IMR-90 (cell line): ENCODE measurements around the gene SMCP. TPM values are rescaled to one million over a fixed set of nuclear protein-coding genes. Genes with fewer than 3 reads are reported as not detected.

ENCODE experiments used
- ATAC-seq: fragments of 200-7000 bp; cut with Tn5 transposase; 2 replicates; pipeline ENCODE4 v1.9.1; 2020; ENCODE audit warnings: low read depth, mild to moderate bottlenecking, moderate library complexity
- BruUV-seq: library from RNA; stranded (reverse); fragments of 400-500 nt; replicated peaks from 2 replicates; lab custom pipeline; 2021; lab: Mats Ljungman, UMichigan
- CTCF ChIA-PET: fragments of 300-600 bp; formaldehyde crosslinking; extraction: SDS; loops from one replicate; lab custom pipeline; 2021; ENCODE audit warnings: antibody characterized with exemption; lab: Yijun Ruan, JAX
- POLR2A ChIA-PET: fragments of 300-600 bp; sonication (Branson Sonifier 250); formaldehyde crosslinking; loops from one replicate; lab custom pipeline; 2022; ENCODE audit warnings: antibody characterized with exemption; ENCODE audit not compliant: unreplicated experiment; lab: Charles Lee
- DNase-seq: peaks from one replicate; pipeline ENCODE4 v3.0.0; 2013
- H2AFZ ChIP-seq: replicated peaks from 2 replicates; pipeline ENCODE3; 2013; ENCODE audit warnings: low read length, mild to moderate bottlenecking; ENCODE audit not compliant: poor library complexity
- H2AK5ac ChIP-seq: 2 replicates; pipeline ENCODE4 v1.6.1; 2013; ENCODE audit warnings: low read depth, low read length, inconsistent platforms
- H2AK9ac ChIP-seq: replicated peaks from 2 replicates; pipeline ENCODE3; 2013; ENCODE audit warnings: mild to moderate bottlenecking, low read depth, low read length, moderate library complexity; ENCODE audit not compliant: poor library complexity
- H2BK120ac ChIP-seq: 2 replicates; pipeline ENCODE4 v1.6.1; 2013; ENCODE audit warnings: low read depth, low read length, inconsistent platforms
- H2BK15ac ChIP-seq: 3 replicates; pipeline ENCODE4 v1.6.1; 2013; ENCODE audit warnings: low read depth, low read length, inconsistent platforms
- H2BK20ac ChIP-seq: 2 replicates; pipeline ENCODE4 v1.6.1; 2013; ENCODE audit warnings: low read depth, mild to moderate bottlenecking, inconsistent platforms, low read length, moderate library complexity
- H2BK5ac ChIP-seq: 2 replicates; pipeline ENCODE4 v1.6.1; 2013; ENCODE audit warnings: mild to moderate bottlenecking, low read depth, low read length, inconsistent platforms; ENCODE audit not compliant: poor library complexity, severe bottlenecking
- H3K14ac ChIP-seq: replicated peaks from 2 replicates; pipeline ENCODE4 v1.6.1; 2013; ENCODE audit warnings: low read depth, low read length, inconsistent platforms
- H3K18ac ChIP-seq: 2 replicates; pipeline ENCODE4 v1.6.1; 2013; ENCODE audit warnings: low read depth, low read length, control low read depth
- H3K23ac ChIP-seq: 2 replicates; pipeline ENCODE4 v1.6.1; 2013; ENCODE audit warnings: low read depth, low read length, inconsistent platforms
- H3K27ac ChIP-seq: 2 replicates; pipeline ENCODE4 v1.5.1; 2013; ENCODE audit warnings: mild to moderate bottlenecking, control low read depth, low read length; ENCODE audit not compliant: insufficient read depth
- H3K27me3 ChIP-seq: 2 replicates; pipeline ENCODE4 v1.6.1; 2013; ENCODE audit warnings: low read length; ENCODE audit not compliant: control insufficient read depth, insufficient read depth
- H3K36me3 ChIP-seq: 2 replicates; pipeline ENCODE4 v1.6.1; 2013; ENCODE audit warnings: low read length, mixed read lengths; ENCODE audit not compliant: control insufficient read depth, insufficient read depth
- H3K4ac ChIP-seq: 2 replicates; pipeline ENCODE4 v1.6.1; 2013; ENCODE audit warnings: low read depth, low read length, inconsistent platforms
- H3K4me1 ChIP-seq: 2 replicates; pipeline ENCODE4 v1.6.1; 2013; ENCODE audit warnings: low read length, mixed read lengths; ENCODE audit not compliant: control insufficient read depth, insufficient read depth
- H3K4me2 ChIP-seq: 2 replicates; pipeline ENCODE4 v1.6.1; 2013; ENCODE audit warnings: low read depth, mild to moderate bottlenecking, control low read depth, low read length, moderate library complexity
- H3K4me3 ChIP-seq: 2 replicates; pipeline ENCODE4 v1.5.1; 2013; ENCODE audit warnings: low read depth, mild to moderate bottlenecking, control low read depth, low read length, moderate library complexity; ENCODE audit not compliant: insufficient read depth
- H3K56ac ChIP-seq: 2 replicates; pipeline ENCODE4 v1.6.1; 2013; ENCODE audit warnings: low read length, inconsistent platforms; ENCODE audit not compliant: insufficient read depth; ENCODE audit errors: extremely low read depth
- H3K79me1 ChIP-seq, 2 experiments: 2 replicates each; pipeline ENCODE4 v1.6.1; 2013; ENCODE audit warnings: low read length in 2 of 2, inconsistent platforms in 1 of 2, low read depth in 1 of 2
- H3K9ac ChIP-seq: 2 replicates; pipeline ENCODE4 v1.6.1; 2013; ENCODE audit warnings: low read depth, low read length, control low read depth
- H3K9me1 ChIP-seq: 2 replicates; pipeline ENCODE4 v1.6.1; 2013; ENCODE audit warnings: low read length, inconsistent platforms; ENCODE audit not compliant: insufficient read depth
- H3K9me3 ChIP-seq: 2 replicates; pipeline ENCODE4 v1.6.1; 2013; ENCODE audit warnings: low read length; ENCODE audit not compliant: control insufficient read depth, insufficient read depth
- H4K20me1 ChIP-seq: 2 replicates; pipeline ENCODE4 v1.6.1; 2013; ENCODE audit warnings: low read length, inconsistent platforms; ENCODE audit not compliant: insufficient read depth
- H4K5ac ChIP-seq: 2 replicates; pipeline ENCODE4 v1.6.1; 2013; ENCODE audit warnings: mild to moderate bottlenecking, low read depth, low read length, control low read depth
- H4K8ac ChIP-seq, 2 experiments: 2 replicates each; pipeline ENCODE4 v1.6.1; 2013; ENCODE audit warnings: low read depth in 2 of 2, low read length in 2 of 2, control low read depth in 1 of 2, inconsistent platforms in 1 of 2
- H4K91ac ChIP-seq: 2 replicates; pipeline ENCODE4 v1.6.1; 2013; ENCODE audit warnings: low read depth, low read length, inconsistent platforms; ENCODE audit not compliant: insufficient read depth
- BHLHE40 ChIP-seq: fragments of 150-350 bp; IDR thresholded peaks from 2 replicates; pipeline ENCODE4 v1.6.1; 2016; ENCODE audit warnings: mild to moderate bottlenecking, low read depth, low read length
- CEBPB ChIP-seq: IDR thresholded peaks from 2 replicates; pipeline ENCODE4 v1.6.1; 2012; ENCODE audit warnings: low read depth, low read length, improper control_type of control experiment
- CHD1 ChIP-seq: IDR thresholded peaks from 2 replicates; pipeline ENCODE4 v1.6.1; 2012; ENCODE audit warnings: low read depth, low read length, improper control_type of control experiment
- CTCF ChIP-seq: conservative IDR thresholded peaks from 2 replicates; pipeline ENCODE4 v1.5.1; 2012; ENCODE audit warnings: mild to moderate bottlenecking, low read depth, low read length, improper control_type of control experiment
- ELK1 ChIP-seq: fragments of 150-350 bp; IDR thresholded peaks from 2 replicates; pipeline ENCODE4 v1.6.1; 2016; ENCODE audit warnings: low read depth, mild to moderate bottlenecking, low read length, moderate library complexity, borderline replicate concordance
- FOS ChIP-seq: fragments of 150-350 bp; IDR thresholded peaks from 2 replicates; pipeline ENCODE4 v1.6.1; 2016; ENCODE audit warnings: low read depth, low read length
- MAFK ChIP-seq: IDR thresholded peaks from 2 replicates; pipeline ENCODE4 v1.6.1; 2012; ENCODE audit warnings: low read depth, low read length, improper control_type of control experiment
- MAZ ChIP-seq: IDR thresholded peaks from 2 replicates; pipeline ENCODE4 v1.6.1; 2012; ENCODE audit warnings: low read depth, mild to moderate bottlenecking, low read length, improper control_type of control experiment, moderate library complexity, borderline replicate concordance
- MXI1 ChIP-seq: IDR thresholded peaks from 2 replicates; pipeline ENCODE4 v1.6.1; 2012; ENCODE audit warnings: low read depth, mild to moderate bottlenecking, low read length, moderate library complexity, borderline replicate concordance
- NFE2L2 ChIP-seq: fragments of 150-350 bp; IDR thresholded peaks from 2 replicates; pipeline ENCODE4 v1.6.1; 2016; ENCODE audit warnings: low read depth, mild to moderate bottlenecking, low read length
- POLR2A ChIP-seq: IDR thresholded peaks from 2 replicates; pipeline ENCODE4 v1.6.1; 2012; ENCODE audit warnings: mild to moderate bottlenecking, low read depth, low read length
- RAD21 ChIP-seq: IDR thresholded peaks from 2 replicates; pipeline ENCODE4 v1.6.1; 2012; ENCODE audit warnings: low read length, improper control_type of control experiment
- RCOR1 ChIP-seq: IDR thresholded peaks from 2 replicates; pipeline ENCODE4 v1.6.1; 2012; ENCODE audit warnings: mild to moderate bottlenecking, low read length, improper control_type of control experiment; ENCODE audit not compliant: insufficient replicate concordance
- RFX5 ChIP-seq: IDR thresholded peaks from 2 replicates; pipeline ENCODE4 v1.8.0; 2012; ENCODE audit warnings: low read depth, mild to moderate bottlenecking, low read length, moderate library complexity
- SMC3 ChIP-seq: fragments of 150-350 bp; IDR thresholded peaks from 2 replicates; pipeline ENCODE4 v1.6.1; 2016; ENCODE audit warnings: low read depth, mild to moderate bottlenecking, antibody characterized with exemption, low read length, moderate library complexity
- WGBS, 2 experiments: methylation state at CpG; one replicate each; pipeline versions ENCODE4 v1.1.5 to v1.1.7; 2013; ENCODE audit warnings: missing lambda C conversion rate in 2 of 2; ENCODE audit not compliant: insufficient read length in 1 of 2; ENCODE audit errors: extremely low coverage in 2 of 2; 5-methylcytosine and 5-hydroxymethylcytosine counted together
- dilution Hi-C: fragments of 300-500 bp; cut with HindIII; formaldehyde crosslinking; loops from one replicate; pipeline ENCODE4 v1.14.3; 2018; ENCODE audit warnings: low sequenced_read_pairs; ENCODE audit not compliant: unreplicated experiment
- in situ Hi-C: fragments of 300-500 bp; cut with MboI; formaldehyde crosslinking; loops from 3 replicates; pipeline ENCODE4 v1.14.3; 2019; ENCODE audit warnings: low sequenced_read_pairs, inconsistent platforms, mixed read lengths
- intact Hi-C: fragments of 100-400 bp; cut with micrococcal nuclease; formaldehyde crosslinking; loops from 2 replicates; pipeline ENCODE4 v1.10.0; 2022
- polyA plus RNA-seq, 3 experiments: library from polyadenylated mRNA; depleted of rRNA; stranded (reverse); fragments of >200 nt; gene quantifications; 2 replicates each; pipeline ENCODE4 v1.2.3, GENCODE V29; 2012; ENCODE audit warnings: low replicate concordance in 1 of 3
- total RNA-seq: library from RNA; depleted of rRNA; stranded (reverse); fragments of >200 nt; gene quantifications from 2 replicates; pipeline ENCODE4 v1.2.3, GENCODE V29; 2012

The SMCP gene
- total and polyA plus RNA-seq, 2 of the 4 experiments (the other 2 are of a cell fraction) = not detected

GRCh38 chr1:152880316-152880715 is 2.2 kb downstream of the SMCP start:
- TF ChIP-seq ELK1 (no peak), MAFK (no peak), CHD1 (no peak), MXI1 (no peak), CEBPB (no peak), BHLHE40 (no peak), CTCF (no peak), SMC3 (no peak), RAD21 (no peak), RCOR1 (no peak), MAZ (no peak), NFE2L2 (no peak), RFX5 (no peak), FOS (no peak), POLR2A (no peak)
- H3K23ac ChIP-seq = no peak overlapping the region
- no peak overlapping the region for H4K8ac ChIP-seq
- no peak overlapping the region for H3K18ac ChIP-seq
- no peak overlapping the region for H2BK5ac ChIP-seq
- BruUV-seq = no TSS peak
- in situ Hi-C loops = no loop called here
- no peaks in the 10 kb centered on the region for H3K36me3 ChIP-seq
- no peak overlapping the region for H2BK120ac ChIP-seq
- no peak overlapping the region for H3K9ac ChIP-seq
- no peaks in the 10 kb centered on the region for H3K27me3 ChIP-seq
- no peak overlapping the region for H4K91ac ChIP-seq
- no peak overlapping the region for H2AK5ac ChIP-seq
- POLR2A ChIA-PET = no interaction called here
- ATAC-seq = no peak
- no peaks in the 10 kb centered on the region for H4K20me1 ChIP-seq
- no peak for DNase-seq
- no peak overlapping the region for H3K27ac ChIP-seq
- no peak overlapping the region for H3K4me2 ChIP-seq
- H2BK20ac ChIP-seq = no peak overlapping the region
- intact Hi-C loops = no loop called here
- H3K4me3 ChIP-seq = no peak overlapping the region
- no CpG with 5 or more reads among the region's 4 CpGs for WGBS, 2 experiments
- dilution Hi-C loops = no loop called here
- H2AFZ ChIP-seq = no peak overlapping the region
- no peaks in the 10 kb centered on the region for H3K4me1 ChIP-seq
- no peaks in the 10 kb centered on the region for H3K79me1 ChIP-seq
- no peak overlapping the region for H2AK9ac ChIP-seq
- no peaks in the 10 kb centered on the region for H3K9me1 ChIP-seq
- H4K5ac ChIP-seq = no peak overlapping the region
- no peak overlapping the region for H2BK15ac ChIP-seq
- CTCF ChIA-PET = no interaction called here
- no peak overlapping the region for H3K14ac ChIP-seq
- no peaks in the 10 kb centered on the region for H3K9me3 ChIP-seq
- H3K56ac ChIP-seq = no peak overlapping the region
- H3K4ac ChIP-seq = no peak overlapping the region
